HG02884 (cell line): ENCODE results near the gene SCMH1.

ENCODE experiments used
- ATAC-seq: cut with Tn5 transposase; IDR thresholded peaks from one replicate; pipeline ENCODE4 v1.9.1; 2021; ENCODE audit warnings: mild to moderate bottlenecking, moderate library complexity; ENCODE audit not compliant: unreplicated experiment

The SCMH1 gene

DNA sequence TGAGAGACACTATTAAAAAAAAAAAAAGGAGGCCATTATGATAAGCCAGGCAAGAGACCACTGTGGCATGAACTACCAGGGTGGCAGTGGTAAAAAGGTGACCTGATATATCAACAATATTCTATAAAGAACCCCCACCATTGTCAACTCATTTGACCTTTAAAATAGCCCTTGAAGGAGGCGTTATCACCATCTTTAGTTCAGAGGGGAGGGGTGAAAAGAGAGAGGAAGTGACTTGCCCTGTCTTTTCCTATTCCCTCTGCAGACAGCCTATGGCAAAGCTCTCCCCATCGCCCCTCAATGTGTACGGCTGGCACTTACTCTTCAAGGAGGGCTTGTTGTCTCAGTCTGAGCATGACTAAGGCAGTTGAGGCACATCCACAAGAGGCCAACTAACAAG is 208.8 kb downstream of the SCMH1 start:
- no peak for ATAC-seq

- no peak for ATAC-seq
Observed at GRCh38 chr1:41032147-41032546, 210.0 kb downstream of the SCMH1 start.

DNA sequence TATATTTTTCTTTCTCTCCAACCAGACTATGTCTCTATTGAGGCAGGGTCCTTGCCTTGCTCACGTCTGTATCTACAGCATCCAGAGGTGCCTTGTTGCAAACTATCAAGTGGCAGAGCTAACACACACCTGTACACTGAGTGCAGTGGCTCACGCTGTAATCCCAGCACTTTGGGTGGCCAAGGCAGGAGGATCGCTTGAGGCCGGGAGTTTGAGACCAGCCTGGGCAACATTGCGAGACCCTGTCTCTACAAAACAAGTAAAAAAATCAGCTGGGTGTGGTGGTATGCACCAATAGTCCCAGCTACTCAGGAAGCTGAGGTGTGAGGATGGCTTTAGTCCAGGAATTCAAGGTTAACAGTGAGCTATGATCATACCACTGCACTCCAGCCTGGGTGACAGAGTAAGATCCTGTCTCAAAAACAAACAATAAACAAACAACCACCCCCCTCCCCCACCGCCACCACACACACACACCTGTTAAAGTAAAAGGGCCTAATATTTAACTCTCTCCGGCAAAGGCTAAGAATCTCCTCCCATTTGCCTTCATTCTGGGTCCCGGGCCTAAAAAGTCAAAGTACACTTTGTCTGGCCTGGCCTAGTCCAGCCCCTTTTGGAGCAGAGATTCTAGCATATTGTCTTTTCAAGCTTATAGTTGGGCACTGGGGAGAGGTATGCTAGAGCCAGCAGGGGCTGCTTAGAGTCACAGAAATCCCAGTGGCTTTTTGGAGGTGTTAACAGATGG is 211.1 kb downstream of the SCMH1 start:
- no peak for ATAC-seq

- no peak for ATAC-seq
Observed at GRCh38 chr1:41028034-41028642, 214.0 kb downstream of the SCMH1 start.

DNA sequence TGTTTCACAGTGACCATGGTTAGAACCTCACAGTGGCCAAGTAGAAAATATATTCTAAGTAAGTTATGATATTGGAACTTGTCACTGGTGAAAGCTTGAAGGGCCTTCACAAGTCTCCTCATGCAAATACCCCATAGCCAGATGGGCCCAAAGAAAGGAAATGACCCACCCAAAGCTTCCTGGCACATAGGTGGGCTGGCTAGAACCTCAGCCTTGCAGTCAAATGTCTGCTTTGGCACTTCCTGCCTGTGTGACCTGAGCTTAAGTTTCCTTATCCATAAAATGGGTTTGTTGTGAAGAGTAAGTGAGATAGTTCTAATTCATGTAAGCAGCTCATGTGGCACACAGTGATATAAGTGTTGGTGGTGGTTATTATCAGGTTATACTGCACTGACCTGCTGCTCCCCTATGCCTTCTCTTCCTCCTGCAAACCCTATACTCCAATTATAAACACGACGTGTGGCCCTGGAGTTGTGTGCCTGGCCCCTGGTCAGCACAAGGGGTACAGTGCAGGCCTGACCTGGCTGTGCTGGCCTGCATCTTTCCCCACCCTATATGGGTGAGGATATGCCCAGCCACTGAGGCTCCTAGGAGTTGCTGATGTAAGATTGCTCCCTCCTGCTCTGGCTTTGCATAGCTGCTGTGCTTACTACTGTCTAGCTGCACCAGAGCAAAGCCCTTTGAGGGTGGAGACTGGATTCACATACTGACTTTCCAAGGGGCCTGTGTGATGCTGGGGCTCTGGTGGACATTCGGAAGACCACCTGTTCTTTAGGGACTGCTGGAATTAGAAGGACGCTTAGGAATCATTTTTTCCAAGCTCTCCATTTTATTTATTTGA is 215.9 kb downstream of the SCMH1 start:
- no peak for ATAC-seq

DNA sequence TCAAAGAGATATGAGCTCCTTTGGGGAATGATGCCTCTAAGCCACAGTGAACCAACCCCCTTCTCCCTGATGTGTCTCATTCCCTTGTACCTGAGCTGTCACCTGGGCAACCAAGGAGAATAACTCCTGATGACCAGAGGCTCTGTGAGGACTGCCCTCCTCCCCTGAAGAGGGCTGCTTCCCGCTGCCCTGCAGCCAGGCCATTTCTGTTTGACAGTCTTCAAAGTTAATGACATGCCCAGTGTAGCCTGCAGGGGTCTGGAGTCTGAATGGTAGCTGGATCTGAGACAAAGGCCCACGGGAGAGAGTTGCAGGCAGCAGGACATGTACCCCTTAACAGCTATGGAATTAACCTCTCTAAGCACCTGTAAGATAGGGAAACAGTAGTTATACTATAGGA is 217.2 kb downstream of the SCMH1 start:
- ATAC-seq: no peak

- ATAC-seq: no peak
Observed at GRCh38 chr1:41023279-41023990, 218.7 kb downstream of the SCMH1 start.

DNA sequence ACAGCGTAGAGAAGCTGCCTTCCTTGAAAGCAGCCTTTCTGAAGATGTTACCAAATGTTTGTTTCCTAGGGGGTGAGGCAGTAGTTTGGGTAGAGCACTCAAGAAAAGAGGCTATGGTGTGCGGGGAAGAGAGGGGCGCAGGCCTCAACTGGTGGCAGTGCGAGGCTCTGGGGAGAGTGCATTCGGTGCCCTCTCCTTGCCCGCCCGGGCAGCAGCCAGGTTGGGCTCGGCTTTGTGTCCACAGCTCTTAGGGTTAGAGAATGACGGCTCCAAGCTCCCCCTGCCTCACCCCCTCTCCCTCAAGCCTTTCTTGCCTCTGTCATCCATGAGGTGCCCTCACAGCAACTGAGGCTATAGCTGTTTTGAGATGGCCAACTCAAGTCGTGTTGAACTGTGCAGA is 219.7 kb downstream of the SCMH1 start:
- ATAC-seq: no peak

- no peak for ATAC-seq
Observed at GRCh38 chr1:41021526-41022308, 220.4 kb downstream of the SCMH1 start, which contains the start of gene SLFNL1. Gene SLFNL1 (minus strand): TSS chr1:41021725. CDS start chr1:41020660, 1,065 bp downstream.

GRCh38 chr1:41020654-41021053 is 221.5 kb downstream of the SCMH1 start:
- no peak for ATAC-seq

DNA sequence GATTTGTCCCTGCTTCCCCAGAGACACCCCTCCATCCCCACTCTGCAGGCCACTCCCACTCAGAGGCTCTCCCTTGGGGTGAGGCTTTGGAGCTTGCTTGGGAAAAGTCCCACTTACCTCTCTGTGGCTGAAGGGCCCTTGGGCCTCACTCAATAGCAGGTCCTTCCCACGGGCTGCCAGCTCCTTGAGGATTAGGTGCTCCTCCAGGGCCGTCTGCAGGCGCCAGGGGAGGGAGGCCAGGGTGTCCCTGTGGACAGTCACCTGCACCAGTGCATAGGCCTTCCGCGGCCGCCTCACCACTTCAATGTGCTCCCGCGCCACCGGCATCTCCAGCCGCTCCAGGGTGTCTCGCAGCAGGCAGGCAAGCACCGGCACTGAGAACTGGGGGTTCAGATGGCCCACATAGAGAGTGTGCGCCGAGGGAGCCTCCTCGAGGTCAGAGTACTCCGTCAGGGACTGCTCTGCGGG is 222.0 kb downstream of the SCMH1 start:
- no peak for ATAC-seq

GRCh38 chr1:41019353-41019745 is 222.8 kb downstream of the SCMH1 start:
- ATAC-seq: no peak

DNA sequence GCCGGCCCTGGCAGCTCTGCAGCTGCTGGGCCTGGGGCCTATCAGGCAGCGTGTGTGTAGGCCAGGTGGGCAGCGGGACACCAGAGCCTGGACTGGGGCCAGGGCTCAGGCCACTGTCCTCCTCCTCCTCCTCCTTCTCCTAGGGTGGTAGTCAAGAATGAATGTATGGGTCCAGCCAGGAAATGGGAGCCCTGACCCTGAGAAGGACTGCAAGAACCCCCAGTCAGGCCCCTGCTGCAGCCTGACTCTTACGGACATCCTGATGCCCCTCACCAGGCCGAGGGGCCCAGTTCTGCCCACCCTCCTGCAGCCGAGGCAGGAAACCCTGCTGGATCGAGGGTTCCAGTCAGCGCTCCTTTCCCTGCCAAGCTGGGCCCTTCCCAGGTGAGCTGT is 224.1 kb downstream of the SCMH1 start:
- ATAC-seq: no peak

DNA sequence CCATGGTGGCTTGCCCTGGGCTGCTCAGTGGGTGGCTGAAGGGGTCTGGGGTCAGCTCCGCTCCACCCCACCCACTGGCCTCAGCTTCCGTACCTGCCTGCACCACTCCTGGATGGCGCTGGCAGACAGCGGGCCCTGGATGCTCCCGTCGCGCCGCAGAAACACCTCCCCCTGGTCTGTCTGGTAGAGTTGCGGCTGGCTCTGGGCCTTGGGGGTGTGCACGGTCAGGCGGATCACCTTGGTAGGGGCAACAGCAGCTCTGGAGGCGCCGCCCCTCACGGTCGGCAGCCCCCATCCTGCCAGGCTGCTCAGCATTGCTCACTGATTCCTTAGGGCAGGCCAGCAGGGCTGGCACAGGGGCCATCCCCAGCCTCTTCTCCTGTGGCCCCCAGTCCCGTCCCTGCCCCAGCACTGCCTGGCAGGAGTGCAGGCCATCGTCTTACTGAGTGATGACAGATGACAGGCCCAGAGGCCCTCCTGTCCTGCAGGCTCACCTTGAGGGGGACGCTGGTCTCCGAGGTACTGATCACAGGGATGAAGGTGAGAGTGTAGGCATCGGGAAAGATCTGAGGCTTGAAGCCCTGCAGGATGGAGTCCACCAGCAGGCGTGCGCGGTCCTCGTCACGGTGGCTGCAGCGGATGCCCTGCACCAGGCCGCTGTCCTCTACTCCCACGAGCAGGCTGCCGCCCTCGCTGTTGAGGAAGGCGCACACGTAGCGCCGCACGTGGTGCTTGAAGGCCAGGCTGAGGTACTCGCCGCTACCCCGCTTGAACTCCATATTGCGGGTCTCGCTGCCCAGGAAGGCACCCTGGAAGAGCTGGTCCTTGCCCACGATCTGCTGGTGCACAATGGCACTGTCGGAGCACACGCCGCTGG is 224.7 kb downstream of the SCMH1 start:
- ATAC-seq: no peak

GRCh38 chr1:41015897-41016470 is 226.1 kb downstream of the SCMH1 start:
- no peak for ATAC-seq

GRCh38 chr1:41015281-41015896 is 226.7 kb downstream of the SCMH1 start:
- no peak for ATAC-seq

DNA sequence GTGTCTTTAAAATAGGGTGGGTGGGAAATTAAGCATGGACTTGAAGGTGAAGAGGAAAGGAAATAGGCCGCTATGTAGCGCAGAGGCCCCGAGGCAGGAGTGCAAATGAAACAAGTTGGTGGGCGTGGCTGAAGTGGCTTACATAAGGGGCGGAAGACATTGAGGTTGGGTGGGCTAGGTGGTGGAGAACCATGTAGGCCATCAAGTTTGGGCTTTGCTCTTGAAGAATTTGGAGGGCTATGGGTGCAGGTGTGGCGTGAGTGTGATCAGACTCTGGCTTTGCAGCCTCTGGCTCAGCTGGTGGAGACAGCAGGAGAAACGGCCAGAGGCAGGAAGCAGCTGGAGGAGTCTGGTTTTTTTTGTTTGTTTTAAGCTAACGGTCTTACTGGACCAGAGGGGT is 227.2 kb downstream of the SCMH1 start:
- no peak for ATAC-seq

- no peak for ATAC-seq
Observed at GRCh38 chr1:41013796-41014195, 228.3 kb downstream of the SCMH1 start.
